ENCODE results near the gene UBXN11.

GRCh38 chr1:26254404-26254803, 52.0 kb downstream of the UBXN11 start:
- TF ChIP-seq POLR2A (IDR thresholded peaks at IDR 0.05; ENCODE audit: low read depth, low read length) = no peak
- no peak for TF ChIP-seq TAF1 (IDR thresholded peaks at IDR 0.05; ENCODE audit: borderline replicate concordance, low read depth, low read length)

Measured in GM12892 (cell line).